Measurements from ENCODE around the gene RNF175. TPM values are rescaled to one million over a fixed set of nuclear protein-coding genes. Genes with fewer than 3 reads are reported as not detected.
"Not testable (repeated sequence)": the region's sequence is repeated elsewhere in the genome, so short reads cannot be mapped to it uniquely, and the experiment has no call there.

The RNF175 gene
- total RNA-seq, 1 donor: not detected

DNA sequence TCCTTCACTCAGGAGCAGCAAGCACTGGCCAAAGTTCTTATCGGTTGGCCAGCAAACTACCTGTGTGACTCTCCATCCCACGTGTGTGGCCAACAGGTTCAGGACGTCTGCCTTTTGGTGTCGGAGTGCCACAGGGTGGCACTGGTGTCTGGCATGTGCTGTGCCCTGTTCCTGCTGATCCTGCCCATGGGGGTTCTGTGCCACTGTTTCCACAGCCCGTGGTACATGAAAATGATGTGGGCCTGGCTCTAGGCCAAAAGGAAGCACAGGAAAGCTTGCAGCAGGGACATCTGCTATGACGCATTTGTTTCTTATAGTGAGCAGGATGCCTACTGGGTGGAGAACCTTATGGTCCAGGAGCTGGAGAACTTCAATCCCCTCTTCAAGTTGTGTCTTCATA lies 80.3 kb downstream of the RNF175 start:
- no peak overlapping the region for H3K4me3 ChIP-seq (ENCODE audit: low read depth, low read length)
- DNase-seq (ENCODE audit: low read depth): no peak
- TF ChIP-seq, protein P1, sequence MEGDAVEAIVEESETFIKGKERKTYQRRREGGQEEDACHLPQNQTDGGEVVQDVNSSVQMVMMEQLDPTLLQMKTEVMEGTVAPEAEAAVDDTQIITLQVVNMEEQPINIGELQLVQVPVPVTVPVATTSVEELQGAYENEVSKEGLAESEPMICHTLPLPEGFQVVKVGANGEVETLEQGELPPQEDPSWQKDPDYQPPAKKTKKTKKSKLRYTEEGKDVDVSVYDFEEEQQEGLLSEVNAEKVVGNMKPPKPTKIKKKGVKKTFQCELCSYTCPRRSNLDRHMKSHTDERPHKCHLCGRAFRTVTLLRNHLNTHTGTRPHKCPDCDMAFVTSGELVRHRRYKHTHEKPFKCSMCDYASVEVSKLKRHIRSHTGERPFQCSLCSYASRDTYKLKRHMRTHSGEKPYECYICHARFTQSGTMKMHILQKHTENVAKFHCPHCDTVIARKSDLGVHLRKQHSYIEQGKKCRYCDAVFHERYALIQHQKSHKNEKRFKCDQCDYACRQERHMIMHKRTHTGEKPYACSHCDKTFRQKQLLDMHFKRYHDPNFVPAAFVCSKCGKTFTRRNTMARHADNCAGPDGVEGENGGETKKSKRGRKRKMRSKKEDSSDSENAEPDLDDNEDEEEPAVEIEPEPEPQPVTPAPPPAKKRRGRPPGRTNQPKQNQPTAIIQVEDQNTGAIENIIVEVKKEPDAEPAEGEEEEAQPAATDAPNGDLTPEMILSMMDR (IDR thresholded peaks at IDR 0.05; ENCODE audit: insufficient read depth, low read depth, low read length): no peak

DNA sequence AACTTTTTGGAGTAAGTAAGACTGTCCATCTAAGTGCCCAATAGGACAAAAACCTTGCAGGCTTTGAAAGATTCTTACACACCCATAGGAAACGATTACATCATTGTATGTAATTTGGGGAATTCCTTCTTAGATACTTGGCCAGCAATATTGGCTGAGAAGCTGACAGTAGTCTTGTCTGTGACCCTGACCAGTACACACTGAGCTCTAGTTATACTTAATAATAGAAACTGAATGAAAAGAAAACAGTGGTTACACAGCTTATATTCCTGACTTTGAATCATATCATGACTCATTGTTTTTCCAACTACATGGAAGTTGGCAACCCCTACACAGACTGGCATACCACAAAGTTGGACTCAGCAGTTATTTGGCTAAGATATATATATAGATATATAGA lies 82.8 kb downstream of the RNF175 start:
- TF ChIP-seq, protein P1 (IDR thresholded peaks at IDR 0.05; ENCODE audit: insufficient read depth, low read depth, low read length): no peak
- peak; percentile 24 for DNase-seq (ENCODE audit: low read depth)

DNA sequence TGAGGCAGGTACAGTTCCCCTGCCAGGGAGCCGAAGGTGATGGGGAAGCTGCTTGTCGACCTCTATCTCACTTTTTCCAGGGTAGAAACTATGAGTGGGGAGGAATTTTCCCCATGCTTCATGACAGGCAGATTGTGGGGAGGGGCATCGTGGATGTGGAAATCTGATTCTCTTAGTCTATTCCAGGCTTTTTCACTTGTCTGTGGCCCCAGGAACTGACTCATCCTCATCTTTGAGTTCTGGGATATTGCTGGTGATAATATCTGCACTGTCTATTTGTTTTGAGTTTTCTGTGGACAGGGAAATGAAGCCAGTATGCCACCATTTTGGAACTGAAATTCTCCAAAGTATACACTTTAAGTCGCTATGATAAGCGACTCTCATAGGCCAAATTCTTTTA lies 83.3 kb downstream of the RNF175 start:
- TF ChIP-seq, protein P1 (IDR thresholded peaks at IDR 0.05; ENCODE audit: insufficient read depth, low read depth, low read length): no peak
- no peak for DNase-seq (ENCODE audit: low read depth)

More for the DNA sequence above, 82.8 kb downstream of the RNF175 start:
- H3K4me3 ChIP-seq (ENCODE audit: low read depth, low read length): no peak overlapping the region

DNA sequence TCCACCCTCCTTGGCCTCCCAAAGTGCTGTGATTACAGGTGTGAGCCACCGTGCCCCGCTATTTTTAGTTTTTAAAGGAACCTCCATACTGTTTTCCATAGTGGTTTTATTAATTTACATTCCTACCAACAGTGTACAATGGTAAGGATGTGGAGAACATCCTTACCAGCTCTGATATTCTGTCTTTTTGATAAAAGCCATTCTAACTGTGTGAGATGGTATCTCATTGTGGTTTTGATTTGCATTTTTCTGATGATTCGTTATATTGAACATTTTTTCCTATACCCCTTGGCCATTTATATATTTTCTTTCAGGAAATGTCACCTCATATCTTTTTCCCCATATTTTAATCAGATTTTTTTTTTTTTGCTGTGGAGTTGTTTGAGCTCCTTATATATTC lies 90.0 kb downstream of the RNF175 start:
- DNase-seq (ENCODE audit: low read depth): no peak
- TF ChIP-seq, protein P1 (IDR thresholded peaks at IDR 0.05; ENCODE audit: insufficient read depth, low read depth, low read length): no peak

More for the DNA sequence above, 83.3 kb downstream of the RNF175 start:
- no peak overlapping the region for H3K4me3 ChIP-seq (ENCODE audit: low read depth, low read length)

DNA sequence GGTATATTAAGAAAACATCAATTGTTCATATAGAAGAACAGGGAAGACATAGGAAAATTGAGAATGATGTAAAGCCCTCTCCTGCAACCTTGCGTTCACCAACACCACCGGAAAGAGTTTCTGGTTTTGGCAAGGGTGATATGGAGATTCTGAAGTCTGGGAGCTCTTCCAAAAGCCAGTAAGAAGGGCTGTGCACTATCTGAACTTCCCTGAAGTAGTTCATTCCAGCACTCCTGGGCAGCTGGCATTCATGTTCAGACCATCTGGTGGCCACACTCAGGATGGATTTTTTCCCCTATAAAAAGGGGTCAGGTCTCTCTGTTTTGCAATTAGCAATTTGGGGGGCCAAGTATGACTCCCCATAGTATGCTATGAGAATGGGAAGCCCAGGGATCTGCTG lies 91.2 kb downstream of the RNF175 start:
- no peak for DNase-seq (ENCODE audit: low read depth)
- no peak overlapping the region for H3K4me3 ChIP-seq (ENCODE audit: low read depth, low read length)
- TF ChIP-seq, protein P1 (IDR thresholded peaks at IDR 0.05; ENCODE audit: insufficient read depth, low read depth, low read length): no peak

More for the DNA sequence above, 90.0 kb downstream of the RNF175 start:
- no peak overlapping the region for H3K4me3 ChIP-seq (ENCODE audit: low read depth, low read length)

DNA sequence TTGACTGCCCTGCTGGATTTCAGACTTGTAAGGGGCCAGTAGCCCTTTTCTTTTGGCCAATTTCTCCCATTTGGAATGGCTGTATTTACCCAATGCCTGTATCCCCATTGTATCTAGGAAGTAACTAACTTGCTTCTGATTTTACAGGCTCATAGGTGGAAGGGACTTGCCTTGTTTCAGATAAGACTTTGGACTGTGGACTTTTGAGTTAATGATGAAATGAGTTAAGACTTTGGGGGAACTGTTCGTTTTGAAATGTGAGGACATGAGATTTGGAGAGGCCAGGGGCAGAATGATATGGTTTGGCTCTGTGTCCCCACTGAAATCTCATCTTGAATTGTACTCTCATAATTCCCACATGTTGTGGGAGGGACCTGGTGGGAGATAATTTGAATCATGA lies 93.3 kb downstream of the RNF175 start:
- H3K4me3 ChIP-seq (ENCODE audit: low read depth, low read length); DNase-seq (ENCODE audit: low read depth): not testable (repeated sequence)

DNA sequence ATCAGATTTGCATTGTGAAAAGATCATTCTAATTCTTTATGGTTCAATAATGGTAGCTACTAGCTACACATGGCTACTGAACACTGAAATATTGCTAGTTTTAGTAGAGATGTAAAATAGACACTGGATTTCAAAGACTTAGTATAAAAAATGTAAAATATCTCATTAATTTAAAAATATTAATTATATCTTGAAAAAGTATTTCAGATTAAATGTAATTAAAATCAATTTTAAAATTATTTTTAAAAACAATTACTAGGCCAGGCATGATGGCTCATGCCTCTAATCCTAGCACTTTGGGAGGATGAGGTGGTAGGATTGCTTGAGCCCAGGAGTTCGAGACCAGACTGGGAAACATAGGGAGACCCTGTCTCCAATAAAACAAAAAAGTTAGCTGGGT lies 96.2 kb downstream of the RNF175 start:
- TF ChIP-seq, protein P1 (IDR thresholded peaks at IDR 0.05; ENCODE audit: insufficient read depth, low read depth, low read length): no peak
- no peak overlapping the region for H3K4me3 ChIP-seq (ENCODE audit: low read depth, low read length)
- DNase-seq (ENCODE audit: low read depth): no peak
